GM19455 (cell line): ENCODE results near the gene AP1M2.
"Not testable (repeated sequence)": the region's sequence is repeated elsewhere in the genome, so short reads cannot be mapped to it uniquely, and the experiment has no call there.

ENCODE experiments used
- ATAC-seq: cut with Tn5 transposase; IDR thresholded peaks from one replicate; pipeline ENCODE4 v1.9.1; 2021; ENCODE audit not compliant: unreplicated experiment

Gene AP1M2

GRCh38 chr19:10602330-10603083 is 15.4 kb upstream of the AP1M2 start:
- peak; percentile 61 for ATAC-seq

GRCh38 chr19:10601999-10602329 is 14.9 kb upstream of the AP1M2 start:
- no peak for ATAC-seq

DNA sequence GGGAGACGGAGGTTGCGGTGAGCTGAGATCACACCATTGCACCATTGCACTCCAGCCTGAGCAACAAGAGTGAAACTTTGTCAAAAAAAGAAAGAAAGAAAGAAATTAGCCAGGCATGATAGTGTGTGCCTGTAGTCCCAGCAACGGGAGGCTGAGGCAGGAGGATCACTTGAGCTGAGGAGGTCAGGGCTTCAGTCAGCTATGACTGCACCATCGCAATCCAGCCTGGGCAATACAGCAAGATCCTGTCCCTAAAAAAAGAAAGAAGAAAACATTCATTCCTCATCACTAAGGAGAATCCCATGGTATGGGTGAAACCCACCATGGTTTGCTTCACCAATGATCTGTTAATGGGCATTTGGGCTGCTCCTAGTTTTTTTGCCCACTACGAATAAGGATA is 13.0 kb upstream of the AP1M2 start:
- no peak for ATAC-seq

GRCh38 chr19:10593820-10594637 is 6.9 kb upstream of the AP1M2 start:
- ATAC-seq = no peak

DNA sequence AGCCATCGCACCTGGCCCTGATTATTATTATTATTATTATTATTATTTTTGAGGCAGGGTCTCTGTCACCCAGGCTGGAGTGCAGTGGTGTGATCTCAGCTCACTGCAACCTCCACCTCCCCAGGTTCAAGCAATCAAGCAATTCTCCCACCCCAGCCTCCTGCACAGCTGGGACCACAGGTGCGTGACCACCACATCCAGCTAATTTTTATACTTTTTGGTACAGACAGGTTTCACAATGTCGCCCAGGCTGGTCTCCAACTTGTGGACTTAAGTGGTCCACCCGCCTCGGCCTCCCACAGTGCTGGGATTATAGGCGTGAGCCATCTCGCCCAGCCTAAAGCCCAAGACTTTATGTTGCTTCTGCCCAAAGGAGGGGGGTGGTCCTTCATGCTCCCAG is 6.0 kb upstream of the AP1M2 start:
- ATAC-seq = no peak

DNA sequence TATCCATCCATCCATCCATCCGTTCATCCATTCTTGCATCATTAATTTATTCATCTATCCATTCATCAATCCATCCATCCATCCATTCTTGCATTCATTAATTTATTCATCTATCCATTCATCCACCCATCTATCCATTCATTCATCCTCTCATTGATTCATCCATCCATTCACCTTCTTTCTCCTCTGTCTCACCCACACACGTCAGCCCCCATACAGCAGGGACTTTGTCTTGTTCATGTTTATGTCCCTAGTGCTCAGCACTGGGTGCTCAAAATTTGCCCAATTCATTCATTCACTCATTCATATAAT is 683 bp upstream of the AP1M2 start:
- no peak for ATAC-seq

DNA sequence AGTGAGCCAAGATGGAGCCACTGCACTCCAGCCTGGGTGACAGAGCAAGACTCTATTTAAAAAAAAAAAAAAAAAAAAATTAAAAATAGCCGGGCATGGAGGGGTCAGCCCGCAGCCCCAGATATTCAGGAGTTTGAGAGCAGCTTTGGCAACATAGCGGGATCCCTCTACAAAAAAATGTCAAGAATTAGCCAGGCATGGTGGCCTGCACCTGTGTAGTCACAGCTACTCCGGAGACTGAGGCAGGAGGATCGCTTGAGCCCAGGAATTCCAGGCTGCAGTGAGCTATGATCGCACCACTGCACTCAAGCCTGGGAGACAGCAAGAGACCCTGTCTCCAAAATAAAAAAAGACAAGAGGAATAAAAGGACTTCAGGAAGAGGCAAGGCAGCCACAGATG is 716 bp downstream of the AP1M2 start:
- ATAC-seq = no peak

GRCh38 chr19:10583036-10583776 is 3.9 kb downstream of the AP1M2 start:
- no peak for ATAC-seq

DNA sequence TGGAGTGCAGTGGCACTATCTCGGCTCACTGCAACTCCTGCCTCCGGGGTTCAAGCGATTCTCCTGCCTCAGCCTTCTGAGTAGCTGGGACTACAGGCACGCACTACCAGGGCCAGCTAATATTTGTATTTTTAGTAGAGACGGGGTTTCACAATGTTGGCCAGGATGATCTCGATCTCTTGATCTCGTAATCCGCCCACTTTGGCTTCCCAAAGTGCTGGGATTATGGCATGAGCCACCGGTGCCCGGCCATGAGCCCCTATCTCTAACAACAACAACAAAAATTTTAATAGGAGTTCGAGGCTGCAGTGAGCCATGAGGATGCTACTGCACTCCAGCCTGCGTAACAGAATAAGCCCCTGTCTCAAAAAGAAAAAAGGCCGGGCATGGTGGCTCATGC is 5.0 kb downstream of the AP1M2 start:
- no peak for ATAC-seq

GRCh38 chr19:10580979-10581631 is 6.0 kb downstream of the AP1M2 start:
- no peak for ATAC-seq

GRCh38 chr19:10577951-10578350 is 9.2 kb downstream of the AP1M2 start:
- ATAC-seq = no peak

DNA sequence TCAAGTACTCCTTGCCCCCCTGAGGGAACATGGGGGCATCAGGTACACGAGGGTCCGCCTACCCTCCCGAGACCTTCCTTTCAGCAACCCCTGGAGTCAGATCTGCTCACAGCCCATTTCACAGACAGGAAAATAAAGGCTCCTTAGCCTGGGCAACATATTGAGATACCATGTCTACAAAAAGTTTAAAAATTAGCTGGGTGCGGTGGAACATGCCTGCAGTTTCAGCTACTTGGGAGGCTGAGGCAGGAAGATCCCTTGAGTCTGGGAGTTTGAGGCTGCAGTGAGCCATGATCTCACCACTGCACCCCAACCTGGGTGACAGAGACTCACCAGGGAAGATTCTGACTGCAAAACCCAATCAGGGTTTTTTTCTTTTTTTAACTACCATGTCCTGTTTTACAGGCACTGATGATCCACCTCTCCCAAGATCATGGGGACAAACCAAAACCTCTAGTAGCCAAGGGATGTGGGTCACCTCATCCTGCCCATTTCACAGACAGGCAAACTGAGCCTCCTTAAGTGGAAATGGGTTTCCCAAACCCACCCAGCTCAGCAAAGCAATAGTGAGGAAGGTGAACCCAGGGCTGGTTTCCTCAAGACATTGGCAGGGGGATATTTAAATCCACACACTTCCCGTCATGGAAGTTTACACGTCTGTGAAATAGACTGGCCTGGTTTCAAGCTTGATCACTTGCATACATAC is 11.9 kb downstream of the AP1M2 start:
- ATAC-seq = no peak

- no peak for ATAC-seq
Measured at GRCh38 chr19:10574462-10574861, 12.7 kb downstream of the AP1M2 start.

GRCh38 chr19:10573793-10574192 is 13.3 kb downstream of the AP1M2 start:
- ATAC-seq = not testable (repeated sequence)

GRCh38 chr19:10568826-10569651 is 18.1 kb downstream of the AP1M2 start, which contains the start of gene CDKN2D:
TSS of gene CDKN2D (minus strand) at chr19:10568979. CDS start at chr19:10568653, 326 bp downstream.
- peak; percentile 62 for ATAC-seq

GRCh38 chr19:10568062-10568825 is 18.9 kb downstream of the AP1M2 start:
- ATAC-seq = peak; percentile 2

DNA sequence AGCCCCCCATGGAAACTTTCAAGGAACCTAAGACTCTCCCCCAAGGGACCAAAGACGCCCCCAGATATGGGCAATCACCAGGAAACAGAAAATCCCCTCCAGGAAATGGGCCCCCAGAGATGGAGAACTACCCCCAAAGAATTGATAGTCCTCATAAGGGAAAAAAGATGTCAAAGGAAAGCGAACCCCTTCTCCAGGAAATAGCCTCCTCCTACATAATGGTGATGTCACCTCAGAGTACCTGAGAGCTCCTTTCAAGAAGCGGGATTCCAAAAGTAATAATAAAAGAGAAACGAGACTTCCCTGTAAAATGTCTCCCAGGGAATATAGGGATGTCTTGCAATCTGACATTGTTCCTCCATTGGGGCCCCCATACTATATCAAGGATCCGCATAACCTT is 19.5 kb downstream of the AP1M2 start:
- no peak for ATAC-seq

GRCh38 chr19:10566658-10567410 is 20.3 kb downstream of the AP1M2 start:
- no peak for ATAC-seq

- no peak for ATAC-seq
Measured at GRCh38 chr19:10566408-10566657, 20.8 kb downstream of the AP1M2 start.
